Activated CD8-positive, alpha-beta memory T cell treated with anti-CD3 and anti-CD28 coated beads for 36 hours (primary cell): ENCODE data around the gene EFHC1. TPM values are rescaled to one million over a fixed set of nuclear protein-coding genes. Genes with fewer than 3 reads are reported as not detected.
"Not testable (repeated sequence)": the region's sequence is repeated elsewhere in the genome, so short reads cannot be mapped to it uniquely, and the experiment has no call there.

Experiments
- CTCF ChIA-PET: fragments of 350-600 bp; sonication (Branson Sonifier 250); formaldehyde crosslinking; loops from one replicate; lab custom pipeline; 2021; ENCODE audit warnings: antibody characterized with exemption; lab: Charles Lee
- POLR2A ChIA-PET: fragments of 350-600 bp; sonication (Branson Sonifier 250); formaldehyde crosslinking; loops from one replicate; lab custom pipeline; 2021; ENCODE audit warnings: antibody characterized with exemption; lab: Charles Lee
- total RNA-seq, 2 experiments: library from RNA; stranded (reverse); gene quantifications; one replicate each; pipeline ENCODE4 v1.2.3, GENCODE V29; 2021

Gene EFHC1, protein sequence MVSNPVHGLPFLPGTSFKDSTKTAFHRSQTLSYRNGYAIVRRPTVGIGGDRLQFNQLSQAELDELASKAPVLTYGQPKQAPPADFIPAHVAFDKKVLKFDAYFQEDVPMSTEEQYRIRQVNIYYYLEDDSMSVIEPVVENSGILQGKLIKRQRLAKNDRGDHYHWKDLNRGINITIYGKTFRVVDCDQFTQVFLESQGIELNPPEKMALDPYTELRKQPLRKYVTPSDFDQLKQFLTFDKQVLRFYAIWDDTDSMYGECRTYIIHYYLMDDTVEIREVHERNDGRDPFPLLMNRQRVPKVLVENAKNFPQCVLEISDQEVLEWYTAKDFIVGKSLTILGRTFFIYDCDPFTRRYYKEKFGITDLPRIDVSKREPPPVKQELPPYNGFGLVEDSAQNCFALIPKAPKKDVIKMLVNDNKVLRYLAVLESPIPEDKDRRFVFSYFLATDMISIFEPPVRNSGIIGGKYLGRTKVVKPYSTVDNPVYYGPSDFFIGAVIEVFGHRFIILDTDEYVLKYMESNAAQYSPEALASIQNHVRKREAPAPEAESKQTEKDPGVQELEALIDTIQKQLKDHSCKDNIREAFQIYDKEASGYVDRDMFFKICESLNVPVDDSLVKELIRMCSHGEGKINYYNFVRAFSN
- 1 to 10 TPM; 2.6 to 3.2 TPM for total RNA-seq

DNA sequence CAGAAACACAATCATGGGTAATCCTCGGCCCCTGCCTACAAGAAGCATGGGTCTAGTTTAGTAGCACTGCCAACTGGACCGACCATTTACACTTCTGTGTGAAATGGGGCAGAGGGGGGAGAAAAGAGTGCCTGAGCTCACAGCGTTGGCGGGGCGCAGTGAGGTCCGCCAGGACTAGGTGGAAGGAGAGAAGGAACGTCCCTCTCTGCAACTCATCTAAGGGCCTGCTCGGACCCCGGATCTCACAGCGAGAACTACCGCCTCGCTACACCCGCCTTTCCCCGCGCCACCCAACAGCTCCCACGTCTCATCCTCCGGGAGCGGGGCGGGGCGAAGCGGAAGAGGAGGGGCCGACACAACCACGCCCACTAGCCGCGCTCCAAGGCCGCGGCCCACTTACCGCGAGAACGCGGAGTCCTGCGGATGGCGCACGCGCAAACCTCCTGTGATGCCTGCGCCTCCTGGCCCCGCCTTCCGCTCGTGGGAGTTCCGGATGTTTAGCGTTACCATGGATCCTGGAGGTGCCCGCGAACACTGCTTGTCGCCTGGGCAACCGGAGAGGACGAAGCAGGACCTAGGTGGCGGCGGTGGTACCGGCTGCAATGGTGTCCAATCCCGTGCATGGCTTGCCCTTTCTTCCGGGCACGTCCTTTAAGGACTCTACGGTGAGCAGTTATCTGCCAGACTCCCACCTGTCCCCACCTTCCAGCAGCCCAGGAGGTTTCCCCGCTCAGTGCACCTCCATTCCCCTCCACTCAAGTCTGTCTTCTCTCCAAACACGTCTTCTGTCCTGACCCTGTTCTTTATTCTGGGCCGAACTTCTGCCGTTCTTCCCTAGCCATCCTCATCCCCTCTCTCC, at the start of gene EFHC1:
TSS of gene EFHC1 (plus strand) at position 534 of the 859 bp plus-strand sequence. CDS start at position 603, 69 bp downstream.
- ChIA-PET CTCF (interaction anchor here (0.6 to 3.1 kb wide), 5 partner anchors 8 to 242 kb away, joined by 3 to 11 read pairs (median 4); partner anchors contain the start of gene TRAM2), POLR2A (interaction anchor here (0.6 to 1.3 kb wide), 4 partner anchors 9 to 807 kb away, joined by 3 to 6 read pairs (median 3); partner anchors contain the start of gene MCM3)

DNA sequence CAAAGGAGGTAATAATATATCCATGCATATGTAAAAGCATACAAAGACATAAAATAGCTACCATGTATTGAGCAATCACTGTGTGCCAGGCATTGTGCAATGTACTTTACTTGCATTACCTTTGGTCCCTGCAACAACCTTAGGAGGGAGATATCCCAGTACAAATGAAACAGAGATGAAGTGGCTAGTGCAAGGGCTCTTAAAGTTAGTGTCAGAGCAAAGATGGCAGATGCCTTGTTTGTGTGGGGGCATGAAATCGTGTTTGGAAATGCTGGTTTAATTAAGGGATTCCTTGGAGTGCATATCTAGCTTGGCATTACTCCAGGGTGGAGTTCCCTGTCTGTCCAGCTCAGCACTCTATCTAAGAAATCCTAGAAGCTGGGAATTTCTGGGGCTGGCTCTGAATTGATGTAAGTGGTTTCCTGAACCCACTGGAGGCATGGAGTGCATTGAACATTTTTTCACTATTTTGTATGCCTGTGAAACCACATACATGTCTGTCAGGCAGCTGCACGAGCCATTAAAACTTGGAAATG, 48.4 kb upstream of the EFHC1 start:
- ChIA-PET POLR2A (interaction anchor here (1.0 kb wide), 1 partner anchor 9 kb away, joined by 3 read pairs; no protein-coding TSS in a partner anchor), CTCF (interaction anchor here (0.7 to 1.5 kb wide), 2 partner anchors 9 to 23 kb away, joined by 3 to 6 read pairs; partner anchors contain the start of gene PAQR8)

DNA sequence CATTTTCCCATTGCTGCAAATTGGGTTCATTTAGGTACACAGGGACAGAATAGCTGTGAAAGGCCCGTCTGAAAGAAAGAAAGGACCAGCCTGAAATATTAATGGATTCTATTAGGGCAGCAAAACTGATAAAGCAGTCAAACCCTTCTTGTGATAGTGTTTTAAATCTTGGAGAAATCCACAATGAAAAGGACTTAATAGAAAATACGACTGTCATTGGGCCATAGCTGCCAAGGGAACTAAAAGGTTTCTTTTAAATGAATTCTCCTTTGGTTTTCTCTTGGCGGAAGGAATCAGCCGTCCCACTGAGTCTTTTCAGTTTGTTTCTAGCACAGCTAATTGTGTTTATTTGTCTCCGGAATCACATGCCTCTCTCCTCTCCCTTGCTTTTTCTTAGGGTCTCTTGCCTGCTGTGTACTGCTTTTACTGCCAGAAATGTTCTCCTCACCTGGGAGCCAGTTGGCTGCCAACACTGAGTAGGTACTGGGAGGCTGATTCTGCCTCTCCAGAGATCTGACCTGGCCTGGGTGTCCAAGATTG, 46.9 kb upstream of the EFHC1 start:
- POLR2A ChIA-PET, result interaction anchor here (0.6 to 0.7 kb wide), 2 partner anchors 28 to 112 kb away, joined by 3 to 8 read pairs; no protein-coding TSS in a partner anchor
- CTCF ChIA-PET, result interaction anchor here (1.4 to 1.7 kb wide), 2 partner anchors 11 to 17 kb away, joined by 3 to 9 read pairs; partner anchors contain the start of gene PAQR8

DNA sequence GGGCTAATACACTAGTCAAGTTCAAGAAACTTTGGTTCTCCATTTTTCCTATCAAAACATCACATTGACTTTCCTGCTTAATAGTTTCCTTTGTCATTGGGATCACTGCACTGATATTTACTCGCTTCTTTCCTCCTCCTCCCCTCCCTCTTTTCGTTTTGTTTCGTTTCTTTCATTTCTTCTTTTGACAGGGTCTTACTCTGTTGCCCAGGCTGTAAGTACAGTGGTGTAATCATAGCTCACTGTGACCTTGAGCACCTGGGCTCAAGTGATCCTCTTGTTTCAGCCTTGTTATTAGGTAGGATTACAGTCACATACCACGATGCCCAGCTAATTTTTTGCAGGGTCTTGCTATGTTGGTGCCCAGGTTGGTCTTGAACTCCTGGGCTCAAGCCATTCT, 45.9 kb upstream of the EFHC1 start:
- CTCF ChIA-PET, result interaction anchor here (1.4 to 1.7 kb wide), 2 partner anchors 12 to 16 kb away, joined by 3 to 9 read pairs; partner anchors contain the start of gene PAQR8
- POLR2A ChIA-PET, result interaction anchor here (0.7 kb wide), 1 partner anchor 29 kb away, joined by 8 read pairs; no protein-coding TSS in a partner anchor

DNA sequence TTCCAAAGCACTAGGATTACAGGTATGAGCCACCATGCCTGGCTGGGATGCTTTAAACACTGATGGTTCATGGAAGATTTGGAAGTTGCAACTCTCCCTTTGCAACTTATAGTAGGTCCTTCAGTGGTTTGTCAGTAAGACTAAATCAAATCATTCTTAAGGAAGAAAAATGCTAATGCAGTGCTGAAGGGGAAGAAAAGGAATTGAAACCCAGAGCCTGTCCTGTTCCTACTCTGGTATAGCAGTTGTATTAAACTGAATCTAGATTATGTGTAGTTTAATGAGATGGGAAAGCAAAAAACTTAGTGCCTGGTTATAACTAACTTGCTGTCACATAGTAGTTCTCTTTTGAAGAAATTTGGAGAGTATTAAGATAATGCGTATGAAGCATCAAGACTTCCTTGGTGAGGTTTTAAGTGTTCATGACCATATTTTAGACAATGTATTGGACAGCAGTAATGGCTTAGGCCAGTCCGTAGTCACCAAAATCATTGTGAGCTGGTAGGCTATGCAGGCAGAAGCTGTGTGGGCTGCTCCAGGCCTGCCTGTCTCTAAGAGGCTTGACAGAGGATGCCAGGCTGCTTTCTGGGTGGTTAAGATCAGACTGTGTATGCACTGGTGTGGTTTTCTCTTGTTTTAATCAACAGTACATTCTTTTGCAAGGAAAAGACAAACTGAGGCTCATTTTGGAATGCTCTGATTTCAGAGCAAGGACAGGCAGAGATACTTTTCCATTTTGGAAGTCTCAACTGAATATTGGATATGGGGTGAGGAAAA, 44.2 kb upstream of the EFHC1 start:
- POLR2A ChIA-PET, result no interaction called here
- CTCF ChIA-PET, result interaction anchor here (0.6 to 1.7 kb wide), 4 partner anchors 12 to 346 kb away, joined by 3 to 5 read pairs (median 4); no protein-coding TSS in a partner anchor

DNA sequence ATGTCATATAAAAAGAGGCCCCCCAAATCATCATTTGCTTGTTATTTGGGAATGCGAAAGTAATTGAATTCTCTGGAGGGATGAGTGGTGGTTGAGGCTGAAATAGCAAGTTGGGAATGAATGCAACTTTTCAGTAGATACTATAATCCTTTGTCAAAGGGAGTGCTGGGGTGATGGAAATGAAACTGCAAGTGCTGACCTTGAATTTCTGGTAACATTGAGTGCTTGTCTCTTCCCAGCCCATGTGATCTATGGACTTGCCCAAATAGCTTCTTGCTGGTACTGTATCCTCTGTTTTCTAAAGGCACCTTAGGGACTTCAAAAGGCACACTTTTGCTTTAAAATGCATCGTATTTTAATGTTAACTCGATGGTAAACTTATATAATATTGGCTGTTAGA, 43.4 kb upstream of the EFHC1 start:
- CTCF ChIA-PET, result interaction anchor here (1.7 kb wide), 1 partner anchor 13 kb away, joined by 5 read pairs; no protein-coding TSS in a partner anchor
- POLR2A ChIA-PET, result interaction anchor here (0.6 kb wide), 1 partner anchor 21 kb away, joined by 3 read pairs; no protein-coding TSS in a partner anchor

DNA sequence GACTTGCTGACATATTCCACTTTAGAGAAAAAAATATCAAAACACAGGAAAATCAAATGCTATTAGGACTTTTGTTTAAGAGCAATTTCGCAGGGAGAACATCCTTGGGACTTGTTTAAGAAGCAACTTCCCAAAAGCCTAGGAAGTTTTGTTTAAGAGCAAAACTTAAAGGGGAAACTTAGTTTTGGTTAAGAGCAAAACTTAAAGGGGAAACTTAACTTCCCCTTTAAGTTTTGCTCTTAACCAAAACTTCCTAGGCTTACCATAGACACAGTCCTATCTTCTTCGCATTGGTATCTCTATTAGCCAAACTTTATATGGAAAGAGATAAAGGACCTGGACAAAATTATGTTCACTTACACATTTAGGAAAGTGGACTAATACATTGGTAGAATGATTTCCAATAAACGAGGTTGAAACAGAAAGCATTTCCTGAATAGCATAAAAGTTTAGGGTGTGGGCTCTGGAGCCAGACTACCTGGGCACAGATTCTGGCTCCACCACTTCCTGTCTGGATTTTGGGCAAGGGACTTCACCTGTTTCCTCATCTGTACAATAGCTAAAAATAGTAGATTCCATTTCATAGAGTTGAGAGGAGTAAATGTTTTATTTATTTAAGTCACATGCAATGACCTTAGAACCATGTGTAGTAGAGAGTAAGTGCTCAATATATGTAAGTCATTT, 42.5 kb upstream of the EFHC1 start:
- ChIA-PET CTCF (interaction anchor here (1.7 kb wide), 1 partner anchor 14 kb away, joined by 5 read pairs; no protein-coding TSS in a partner anchor), POLR2A (no interaction called here)

DNA sequence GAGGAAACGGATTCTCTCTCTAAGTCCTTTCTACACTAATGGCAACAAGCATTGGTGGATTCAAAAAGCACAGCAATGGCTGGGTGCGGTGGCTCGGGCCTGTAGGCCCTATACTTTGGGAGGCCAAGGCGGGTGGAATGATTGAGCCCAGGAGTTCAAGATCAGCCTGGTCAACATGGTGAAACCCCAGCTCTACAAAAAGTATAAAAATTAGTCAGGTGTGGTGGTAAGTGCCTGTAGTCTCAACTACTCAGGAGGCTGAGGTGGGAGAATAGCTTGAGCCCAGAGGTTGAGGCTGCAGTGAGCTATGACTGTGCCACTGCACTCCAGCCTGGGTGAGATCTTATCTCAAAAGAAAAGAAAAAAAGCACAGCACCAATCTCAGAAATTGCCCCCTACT, 38.9 kb upstream of the EFHC1 start:
- POLR2A ChIA-PET, result no interaction called here
- CTCF ChIA-PET, result interaction anchor here (1.3 kb wide), 1 partner anchor 9 kb away, joined by 3 read pairs; no protein-coding TSS in a partner anchor

DNA sequence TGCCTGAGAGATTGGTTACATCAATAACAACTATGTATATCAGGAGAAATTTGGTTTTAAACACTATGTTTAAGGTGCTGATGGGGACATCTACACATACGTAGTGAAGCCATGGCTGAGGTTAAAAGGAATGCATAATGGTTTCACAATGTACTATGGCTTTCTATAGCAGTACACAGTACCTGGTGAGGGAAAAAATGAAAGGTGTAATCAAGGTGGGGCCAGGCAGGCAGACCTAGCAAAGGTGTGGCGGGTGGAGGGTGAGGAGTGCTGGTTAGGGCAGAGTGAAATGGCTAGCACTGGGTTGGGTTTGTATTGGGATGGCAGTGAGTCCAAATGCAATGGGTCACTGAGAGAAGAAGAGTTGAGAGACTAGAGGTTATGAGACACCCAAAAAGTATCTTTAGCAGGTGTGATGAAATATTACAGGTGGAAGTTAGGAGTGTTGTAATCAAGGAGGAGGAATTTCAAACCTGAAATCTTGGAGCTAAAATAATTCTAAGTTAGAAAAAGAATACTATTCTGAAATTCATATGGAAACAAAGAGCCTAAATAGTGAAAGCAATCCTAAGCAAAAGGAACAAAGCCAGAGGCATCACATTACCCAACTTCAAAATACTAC, 35.9 kb upstream of the EFHC1 start:
- CTCF ChIA-PET, result no interaction called here
- POLR2A ChIA-PET, result no interaction called here

DNA sequence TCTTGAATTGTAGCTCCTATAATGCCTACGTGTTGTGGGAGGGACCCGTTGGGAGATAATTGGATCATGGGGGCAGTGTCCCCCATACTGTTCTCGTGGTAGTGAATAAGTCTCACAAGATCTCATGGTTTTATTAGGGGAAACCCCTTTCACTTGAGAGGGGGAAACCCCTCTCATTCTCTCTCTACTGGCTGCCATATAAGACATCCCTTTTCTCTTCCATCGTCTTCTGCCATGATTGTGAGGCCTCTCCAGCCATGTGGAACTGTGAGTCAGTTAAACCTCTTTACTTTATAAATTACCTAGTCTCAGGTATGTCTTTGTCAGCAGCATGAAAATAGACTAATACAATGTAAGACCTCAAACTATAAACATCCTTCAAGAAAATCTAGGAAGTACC, 35.1 kb upstream of the EFHC1 start:
- ChIA-PET CTCF (no interaction called here), POLR2A (no interaction called here)

DNA sequence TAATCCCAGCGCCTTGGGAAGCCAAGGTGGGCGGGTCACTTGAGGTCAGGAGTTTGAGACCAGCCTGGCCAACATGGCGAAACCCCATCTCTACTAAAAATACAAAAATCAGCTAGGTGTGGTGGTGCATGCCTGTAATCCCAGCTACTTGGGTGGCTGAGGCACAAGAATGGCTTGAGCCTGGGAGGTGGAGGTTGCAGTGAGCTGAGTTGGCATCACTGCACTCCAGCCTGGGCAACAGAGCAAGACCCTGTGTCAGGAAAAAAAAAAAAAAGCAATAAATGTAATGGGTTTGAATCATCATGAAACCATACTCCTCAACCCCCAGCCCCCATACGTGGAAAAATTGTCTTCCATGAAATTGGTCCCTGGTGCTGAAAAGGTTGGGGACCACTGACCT, 32.0 kb upstream of the EFHC1 start:
- POLR2A ChIA-PET, result not testable (repeated sequence)
- CTCF ChIA-PET, result interaction anchor here (1.1 kb wide), 1 partner anchor 12 kb away, joined by 4 read pairs; no protein-coding TSS in a partner anchor

DNA sequence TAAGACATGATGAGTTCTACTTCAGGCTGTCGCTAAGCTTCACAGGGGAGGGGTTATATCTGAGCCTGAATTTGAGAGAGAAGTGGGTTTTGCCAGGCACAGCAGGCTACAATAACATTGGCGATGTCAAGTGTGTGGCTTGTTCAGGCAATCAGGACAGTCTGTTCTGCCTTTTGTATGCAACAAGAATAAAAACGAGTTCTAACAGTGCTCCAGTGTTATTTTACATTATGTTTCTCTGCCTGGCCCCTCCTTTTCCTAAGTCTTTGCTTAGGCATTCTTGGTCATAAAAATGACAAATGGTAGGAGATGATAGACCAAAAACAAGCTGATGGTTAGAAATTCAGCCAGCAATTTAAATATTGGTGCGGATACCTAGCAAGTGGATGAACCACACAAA, 31.4 kb upstream of the EFHC1 start:
- CTCF ChIA-PET, result interaction anchor here (0.5 to 1.1 kb wide), 2 partner anchors 11 to 1513 kb away, joined by 3 to 4 read pairs; no protein-coding TSS in a partner anchor
- POLR2A ChIA-PET, result no interaction called here

DNA sequence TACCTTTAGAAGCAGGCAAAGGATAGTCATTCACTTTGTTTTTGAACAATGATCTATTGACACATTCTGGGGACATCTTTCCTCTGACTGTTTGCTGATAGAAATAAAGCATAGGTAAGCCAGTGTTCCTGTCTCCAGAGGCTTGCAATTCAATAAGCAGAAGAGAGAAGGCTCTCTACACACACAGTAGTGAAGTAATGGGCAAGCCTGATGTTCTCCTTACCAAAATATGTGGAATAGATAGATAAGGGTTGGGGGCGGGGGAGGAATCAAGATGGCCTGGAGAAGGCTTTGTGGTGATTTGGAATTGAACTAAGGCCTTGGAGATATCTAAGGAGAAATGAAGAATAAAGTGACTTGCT, 30.9 kb upstream of the EFHC1 start:
- ChIA-PET POLR2A (interaction anchor here (0.8 kb wide), 2 partner anchors 18 to 27 kb away, joined by 3 to 4 read pairs; no protein-coding TSS in a partner anchor), CTCF (interaction anchor here (1.1 to 2.8 kb wide), 4 partner anchors 8 to 104 kb away, joined by 3 to 12 read pairs (median 6); partner anchors contain the start of gene MCM3)

DNA sequence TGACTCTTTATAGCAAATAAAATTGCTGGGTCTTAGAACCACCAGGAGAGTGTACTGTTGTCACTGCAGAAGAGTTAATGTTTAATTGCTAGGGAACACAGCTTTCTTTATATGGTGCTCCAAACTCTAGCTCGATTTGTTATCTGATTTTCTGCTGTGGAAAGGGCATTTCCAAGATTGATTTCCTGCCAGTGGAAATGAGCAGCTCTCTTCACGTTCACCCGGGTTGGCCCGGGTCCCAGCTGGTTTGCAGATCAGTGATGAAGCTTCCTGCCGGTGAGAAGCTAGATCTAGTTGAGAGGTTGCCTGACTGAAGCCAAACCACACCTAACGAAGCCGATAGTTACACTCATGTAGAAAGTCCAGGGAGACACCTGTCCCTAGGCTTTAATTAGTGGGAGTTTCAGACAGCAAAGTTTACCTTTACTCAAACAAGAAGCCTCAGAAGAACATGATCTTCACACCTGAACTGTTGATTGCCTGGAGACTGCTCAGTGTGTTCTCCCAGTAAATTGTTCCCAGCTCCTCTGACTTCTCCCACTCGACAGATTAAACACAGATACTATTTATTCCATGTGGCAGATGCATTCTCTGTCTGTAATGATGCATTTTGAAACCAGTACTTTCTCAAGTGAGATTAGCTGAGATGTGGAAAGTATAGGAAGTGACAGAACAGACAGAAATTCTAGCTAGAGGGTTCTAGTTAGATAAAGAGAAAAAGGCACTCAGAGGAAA, 30.3 kb upstream of the EFHC1 start:
- POLR2A ChIA-PET, result interaction anchor here (0.6 to 1.0 kb wide), 5 partner anchors 13 to 105 kb away, joined by 3 to 5 read pairs (median 4); partner anchors contain the start of genes MCM3 and PAQR8
- CTCF ChIA-PET, result interaction anchor here (1.1 to 2.8 kb wide), 5 partner anchors 9 to 284 kb away, joined by 3 to 12 read pairs (median 3); partner anchors contain the start of gene MCM3

DNA sequence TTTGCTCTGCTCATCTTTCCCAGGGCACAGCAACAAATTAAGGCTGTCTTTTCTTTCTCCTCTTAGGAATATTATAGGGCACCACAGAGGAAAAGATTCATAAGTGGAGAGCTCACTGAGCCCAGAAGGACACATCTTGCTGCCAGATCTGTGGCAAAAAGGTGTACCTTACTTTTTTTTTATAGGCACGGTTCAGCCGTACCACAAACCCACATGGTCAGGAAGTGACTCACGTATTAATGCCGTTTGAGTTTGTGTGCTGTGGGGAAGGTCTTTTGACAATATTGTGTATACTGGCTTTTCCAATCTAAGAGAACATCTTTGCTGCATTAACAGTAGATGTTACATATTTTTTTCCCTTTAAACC, 29.8 kb upstream of the EFHC1 start:
- ChIA-PET CTCF (interaction anchor here (1.1 to 2.8 kb wide), 5 partner anchors 10 to 284 kb away, joined by 3 to 12 read pairs (median 3); partner anchors contain the start of gene MCM3), POLR2A (interaction anchor here (0.7 to 1.0 kb wide), 2 partner anchors 28 to 105 kb away, joined by 4 read pairs; partner anchors contain the start of genes MCM3 and PAQR8)
